CD4-positive, CD25-positive, alpha-beta regulatory T cell (primary cell): ENCODE results near the gene UBE2V1. TPM values are rescaled to one million over a fixed set of nuclear protein-coding genes. Genes with fewer than 3 reads are reported as not detected.

Source experiments
- ATAC-seq, 2 donors: fragments of 150-1000 bp; cut with Tn5 transposase; one replicate each; pipeline ENCODE4 v1.10.0; 2021; ENCODE audit warnings: low read depth in 2 of 2, moderate number of reproducible peaks in 2 of 2, moderate library complexity in 1 of 2
- DNase-seq, 3 donors: peaks; one replicate each; pipeline versions ENCODE4 v3.0.0 to v3.0.0-alpha.2; 2012 to 2022; ENCODE audit warnings: mixed read lengths in 1 of 3
- H3K27ac ChIP-seq: one replicate; pipeline ENCODE4 v1.7.0; 2013; ENCODE audit warnings: mild to moderate bottlenecking, low read length; ENCODE audit not compliant: insufficient read depth, poor library complexity, severe bottlenecking
- H3K27me3 ChIP-seq: one replicate; pipeline ENCODE4 v1.7.0; 2013; ENCODE audit warnings: low read length; ENCODE audit not compliant: control insufficient read depth, insufficient read depth
- H3K36me3 ChIP-seq: one replicate; pipeline ENCODE4 v1.7.0; 2013; ENCODE audit warnings: mild to moderate bottlenecking, low read length, moderate library complexity; ENCODE audit not compliant: control insufficient read depth, insufficient read depth
- H3K4me1 ChIP-seq: 2 replicates; pipeline ENCODE4 v1.7.0; 2013; ENCODE audit warnings: mild to moderate bottlenecking, low read length; ENCODE audit not compliant: insufficient read depth, control insufficient read depth, poor library complexity, severe bottlenecking
- H3K4me3 ChIP-seq: one replicate; pipeline ENCODE4 v1.7.0; 2013; ENCODE audit warnings: low read depth, mild to moderate bottlenecking, low read length, moderate library complexity
- H3K9me3 ChIP-seq, 2 experiments: 1 replicate in 1 of 2; 2 replicates in 1 of 2; pipeline ENCODE4 v1.7.0; 2013; ENCODE audit warnings: low read length in 2 of 2, mild to moderate bottlenecking in 1 of 2, moderate library complexity in 1 of 2; ENCODE audit not compliant: control insufficient read depth in 2 of 2
- H3K27ac Mint-ChIP-seq, 3 donors: one replicate each; pipeline ENCODE4 v1.8.0; 2020 to 2022; ENCODE audit warnings: mild to moderate bottlenecking in 3 of 3, mixed read lengths in 3 of 3, moderate library complexity in 2 of 3
- H3K27me3 Mint-ChIP-seq: one replicate; pipeline ENCODE4 v1.8.0; 2022; ENCODE audit warnings: mild to moderate bottlenecking, mixed read lengths
- H3K36me3 Mint-ChIP-seq: one replicate; pipeline ENCODE4 v1.8.0; 2020; ENCODE audit warnings: mixed read lengths
- H3K4me1 Mint-ChIP-seq, 4 donors: one replicate each; pipeline ENCODE4 v1.8.0; 2020 to 2022; ENCODE audit warnings: mixed read lengths in 4 of 4, mild to moderate bottlenecking in 1 of 4
- H3K4me3 Mint-ChIP-seq, 4 donors: one replicate each; pipeline ENCODE4 v1.8.0; 2020 to 2022; ENCODE audit warnings: mild to moderate bottlenecking in 4 of 4, mixed read lengths in 4 of 4, moderate library complexity in 3 of 4
- H3K9me3 Mint-ChIP-seq, 7 donors: one replicate each; pipeline ENCODE4 v1.8.0; 2020 to 2022; ENCODE audit warnings: mixed read lengths in 7 of 7, mild to moderate bottlenecking in 3 of 7, moderate library complexity in 2 of 7
- polyA plus RNA-seq, 4 donors: library from polyadenylated mRNA; unstranded; fragments of 300-500 nt; fragmentation: Illumina TruSeq; gene quantifications; one replicate each; pipeline ENCODE4 v1.2.3, GENCODE V29; 2021
- total RNA-seq: library from RNA; stranded (reverse); gene quantifications from one replicate; pipeline ENCODE4 v1.2.3, GENCODE V29; 2022

UBE2V1 gene
- total and polyA plus RNA-seq, 5 donors from 2014 or later, result 115 to 130 (median 124) TPM

GRCh38 chr20:50050214-50050613 lies 62.7 kb downstream of the UBE2V1 start:
- Histone ChIP-seq H3K4me3 (no peak overlapping the region), H3K9me3 (no peaks in the 10 kb centered on the region), H3K4me1 (no peaks in the 10 kb centered on the region), H3K27ac (no peak overlapping the region), H3K36me3 (no peaks in the 10 kb centered on the region), H3K27me3 (peaks cover 6% of the 10 kb centered on the region)
- Mint-ChIP-seq H3K27ac (no peak overlapping the region), H3K27me3 (peaks cover 28% of the 10 kb centered on the region), H3K4me1 (peaks cover 0 to 4% (median 2%) of the 10 kb centered on the region in 4 donors), H3K9me3 (peaks cover 0 to 3% (median 0%) of the 10 kb centered on the region in 7 donors), H3K36me3 (peaks cover 5% of the 10 kb centered on the region), H3K4me3 (no peak overlapping the region)
- DNase-seq (no peak), ATAC-seq (no peak)

- Histone ChIP-seq H3K36me3 (no peaks in the 10 kb centered on the region), H3K9me3 (no peaks in the 10 kb centered on the region), H3K4me3 (no peak overlapping the region), H3K27ac (no peak overlapping the region), H3K27me3 (peaks cover 6% of the 10 kb centered on the region), H3K4me1 (no peaks in the 10 kb centered on the region)
- Mint-ChIP-seq H3K27me3 (peaks cover 28% of the 10 kb centered on the region), H3K4me1 (peaks cover 0 to 4% (median 2%) of the 10 kb centered on the region in 4 donors), H3K4me3 (no peak overlapping the region), H3K9me3 (peaks cover 0 to 3% (median 0%) of the 10 kb centered on the region in 7 donors), H3K36me3 (peaks cover 5% of the 10 kb centered on the region), H3K27ac (no peak overlapping the region)
- no peak for DNase-seq
- no peak for ATAC-seq
Measured at GRCh38 chr20:50049442-50050026, 63.4 kb downstream of the UBE2V1 start.

DNA sequence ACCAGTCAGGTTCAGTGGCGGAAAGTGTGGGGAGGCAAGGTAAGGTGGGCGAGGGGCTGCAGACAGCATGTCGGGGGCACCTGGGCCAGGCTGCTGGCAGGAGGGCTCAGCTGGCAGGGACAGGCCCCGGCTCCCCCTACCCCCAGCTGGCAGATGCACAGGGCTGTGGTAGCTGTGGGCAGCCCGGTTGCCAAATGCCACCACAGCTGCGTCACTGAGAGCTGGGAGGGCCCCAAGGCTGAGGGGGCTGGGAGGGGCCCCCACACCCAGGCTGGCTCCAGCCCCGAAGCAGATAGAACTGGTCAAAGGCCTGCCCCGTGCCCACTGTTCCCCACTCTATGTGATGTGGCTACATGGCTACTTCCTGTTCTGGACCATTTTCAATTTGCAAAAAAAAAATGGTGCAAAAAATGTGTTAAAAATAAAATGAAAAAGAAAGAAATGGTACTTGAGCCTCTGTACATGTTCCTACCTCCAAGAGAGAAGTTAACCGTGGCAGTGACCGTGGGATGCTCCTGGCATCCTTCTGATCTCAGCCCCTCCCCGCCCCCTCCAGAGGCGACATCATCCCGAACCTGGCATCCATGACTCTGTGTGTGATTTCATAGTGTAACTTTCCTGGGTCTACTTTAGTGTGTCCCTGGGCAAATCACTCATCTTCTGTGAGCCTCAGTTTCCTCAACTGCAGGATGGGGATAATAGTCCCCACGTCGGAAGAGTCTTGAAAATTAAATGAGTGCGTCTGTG lies 64.4 kb downstream of the UBE2V1 start:
- H3K4me1 Mint-ChIP-seq, result peaks cover 0 to 4% (median 2%) of the 10 kb centered on the region in 4 donors
- H3K4me1 ChIP-seq, result no peaks in the 10 kb centered on the region
- H3K27ac Mint-ChIP-seq, result peak overlapping the region in 1 of 3 donors; percentile 9
- no peak overlapping the region for H3K4me3 ChIP-seq
- no peak overlapping the region for H3K27ac ChIP-seq
- no peaks in the 10 kb centered on the region for H3K36me3 ChIP-seq
- H3K27me3 Mint-ChIP-seq, result peaks cover 25% of the 10 kb centered on the region
- no peak overlapping the region for H3K4me3 Mint-ChIP-seq
- ATAC-seq (peak; percentile 29 to 40), DNase-seq (no peak)
- H3K36me3 Mint-ChIP-seq, result peaks cover 5% of the 10 kb centered on the region
- H3K27me3 ChIP-seq, result peaks cover 6% of the 10 kb centered on the region
- H3K9me3 ChIP-seq, result no peaks in the 10 kb centered on the region
- H3K9me3 Mint-ChIP-seq, result peaks cover 0 to 3% (median 0%) of the 10 kb centered on the region in 7 donors

DNA sequence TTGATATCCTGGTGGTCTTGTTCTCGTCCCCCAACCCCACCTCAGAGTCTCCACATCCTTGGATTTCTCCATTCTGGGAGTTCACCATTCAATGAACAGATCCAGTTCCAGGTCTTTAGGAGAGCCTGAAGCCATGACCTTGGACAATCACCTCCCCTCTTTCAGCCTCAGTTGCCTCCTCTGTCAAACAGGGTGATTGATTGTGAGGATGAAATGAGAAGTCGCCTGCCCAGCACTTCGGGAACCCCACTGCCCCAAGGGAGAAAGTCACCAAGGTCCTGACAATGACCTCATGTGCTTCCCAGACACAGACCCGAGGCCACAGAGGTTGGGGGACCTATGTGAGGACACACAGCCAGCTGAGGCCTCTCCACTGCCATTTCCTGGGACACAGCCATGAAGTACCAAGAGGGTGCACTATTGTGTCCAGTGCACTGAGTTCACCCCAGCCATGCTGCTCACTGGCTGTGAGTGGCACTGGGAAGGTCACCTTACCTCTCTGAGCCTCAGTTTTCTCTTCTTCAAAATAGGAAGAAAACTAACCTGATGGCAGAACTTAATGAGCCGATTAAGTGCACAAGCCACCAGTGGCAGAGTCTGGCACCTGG lies 68.5 kb downstream of the UBE2V1 start:
- no peak overlapping the region for H3K27ac ChIP-seq
- Mint-ChIP-seq H3K27ac (no peak overlapping the region), H3K9me3 (peaks cover 0 to 2% (median 0%) of the 10 kb centered on the region in 7 donors), H3K4me3 (no peak overlapping the region), H3K4me1 (peaks cover 0 to 6% (median 0%) of the 10 kb centered on the region in 4 donors), H3K36me3 (peaks cover 5% of the 10 kb centered on the region), H3K27me3 (peaks cover 17% of the 10 kb centered on the region)
- no peaks in the 10 kb centered on the region for H3K36me3 ChIP-seq
- H3K4me3 ChIP-seq, result no peak overlapping the region
- no peaks in the 10 kb centered on the region for H3K9me3 ChIP-seq
- H3K27me3 ChIP-seq, result peaks cover 6% of the 10 kb centered on the region
- ATAC-seq (no peak), DNase-seq (no peak)
- no peaks in the 10 kb centered on the region for H3K4me1 ChIP-seq

DNA sequence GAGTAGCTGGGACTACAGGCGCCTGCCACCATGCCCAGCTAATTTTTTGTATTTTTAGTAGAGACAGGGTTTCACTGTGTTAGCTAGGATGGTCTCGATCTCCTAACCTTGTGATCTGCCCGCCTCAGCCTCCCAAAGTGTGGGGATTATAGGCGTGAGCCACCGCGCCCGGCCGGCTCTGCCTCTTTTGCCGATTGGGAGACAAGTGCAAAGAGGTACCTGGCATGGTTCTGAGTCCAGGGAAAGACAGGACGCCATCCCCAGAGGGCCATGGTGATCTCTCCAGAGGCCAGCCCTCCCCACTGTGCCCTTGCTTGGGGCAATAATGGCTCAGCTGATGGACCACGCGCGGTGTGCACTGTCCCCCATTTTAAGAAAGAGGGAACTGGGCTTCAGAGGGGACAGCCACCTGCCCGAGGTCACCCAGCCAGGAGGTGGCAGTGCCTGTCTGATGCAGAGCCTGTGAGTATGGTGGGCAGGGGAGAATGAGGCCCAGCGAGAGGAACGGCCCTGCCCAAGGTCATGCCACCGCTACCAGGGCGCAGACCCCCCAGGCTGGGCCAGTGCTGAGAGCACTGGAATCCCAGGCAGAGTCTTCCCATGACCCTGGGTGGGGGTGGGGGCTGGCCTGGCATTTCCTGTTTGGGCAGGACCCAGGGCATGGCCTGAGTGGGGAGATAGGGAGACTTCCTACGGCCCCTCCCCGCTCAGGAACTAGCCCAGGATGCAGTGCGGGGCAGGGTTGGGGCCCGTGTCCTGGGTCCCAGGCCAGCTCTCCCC lies 69.2 kb downstream of the UBE2V1 start:
- peaks cover 17% of the 10 kb centered on the region for H3K27me3 Mint-ChIP-seq
- Histone ChIP-seq H3K9me3 (no peaks in the 10 kb centered on the region), H3K27me3 (peaks cover 6% of the 10 kb centered on the region), H3K4me1 (no peaks in the 10 kb centered on the region), H3K36me3 (no peaks in the 10 kb centered on the region), H3K27ac (no peak overlapping the region), H3K4me3 (no peak overlapping the region)
- H3K9me3 Mint-ChIP-seq, result peaks cover 0 to 2% (median 0%) of the 10 kb centered on the region in 7 donors
- peaks cover 0 to 4% (median 0%) of the 10 kb centered on the region in 4 donors for H3K4me1 Mint-ChIP-seq
- ATAC-seq (no peak), DNase-seq (no peak)
- H3K36me3 Mint-ChIP-seq, result peaks cover 5% of the 10 kb centered on the region
- H3K27ac Mint-ChIP-seq, result no peak overlapping the region
- H3K4me3 Mint-ChIP-seq, result no peak overlapping the region

- H3K36me3 Mint-ChIP-seq, result peaks cover 5% of the 10 kb centered on the region
- H3K4me3 Mint-ChIP-seq, result no peak overlapping the region
- H3K27me3 ChIP-seq, result peaks cover 3% of the 10 kb centered on the region
- H3K4me3 ChIP-seq, result no peak overlapping the region
- H3K9me3 Mint-ChIP-seq, result peaks cover 0 to 2% (median 0%) of the 10 kb centered on the region in 7 donors
- H3K27ac Mint-ChIP-seq, result no peak overlapping the region
- peaks cover 12% of the 10 kb centered on the region for H3K27me3 Mint-ChIP-seq
- DNase-seq (no peak), ATAC-seq (no peak)
- peaks cover 0 to 3% (median 0%) of the 10 kb centered on the region in 4 donors for H3K4me1 Mint-ChIP-seq
- no peaks in the 10 kb centered on the region for H3K4me1 ChIP-seq
- no peaks in the 10 kb centered on the region for H3K9me3 ChIP-seq
- no peak overlapping the region for H3K27ac ChIP-seq
- H3K36me3 ChIP-seq, result no peaks in the 10 kb centered on the region
Measured at GRCh38 chr20:50042370-50043313, 70.3 kb downstream of the UBE2V1 start.
